IPS DF 6.9 (cell line): ENCODE results near the gene FOXO1.

ENCODE experiments used
- DNase-seq: peaks from one replicate; pipeline ENCODE4 v3.0.0-alpha.2; 2013; ENCODE audit warnings: low read depth, low spot score
- H3K27ac ChIP-seq: one replicate; pipeline ENCODE4 v1.5.1; 2013; ENCODE audit warnings: low read length, control low read depth
- H3K27me3 ChIP-seq: 2 replicates; pipeline ENCODE4 v1.6.1; 2013; ENCODE audit warnings: mild to moderate bottlenecking, low read length; ENCODE audit not compliant: control insufficient read depth, insufficient read depth
- H3K36me3 ChIP-seq: 2 replicates; pipeline ENCODE4 v1.6.1; 2013; ENCODE audit warnings: low read length; ENCODE audit not compliant: control insufficient read depth, insufficient read depth
- H3K4me1 ChIP-seq: 2 replicates; pipeline ENCODE4 v1.6.1; 2013; ENCODE audit warnings: low read length; ENCODE audit not compliant: control insufficient read depth, insufficient read depth
- H3K4me3 ChIP-seq: 2 replicates; pipeline ENCODE4 v1.5.1; 2013; ENCODE audit warnings: mild to moderate bottlenecking, low read length
- H3K9me3 ChIP-seq: 2 replicates; pipeline ENCODE4 v1.6.1; 2013; ENCODE audit warnings: low read length, inconsistent platforms; ENCODE audit not compliant: control insufficient read depth, insufficient read depth
- WGBS: extraction: QIAGEN DNeasy Blood & Tissue Kit; methylation state at CpG from one replicate; pipeline ENCODE4 v1.1.7; 2013; ENCODE audit warnings: mixed read lengths, missing lambda C conversion rate; ENCODE audit not compliant: insufficient read length, insufficient coverage; 5-methylcytosine and 5-hydroxymethylcytosine counted together

FOXO1 gene

GRCh38 chr13:40611004-40611403 lies 55.4 kb downstream of the FOXO1 start:
- Histone ChIP-seq H3K36me3 (no peaks in the 10 kb centered on the region), H3K27ac (no peak overlapping the region)
- no CpG with 5 or more reads among the region's 3 CpGs for WGBS

GRCh38 chr13:40609972-40610726 lies 56.3 kb downstream of the FOXO1 start:
- H3K9me3 ChIP-seq = no peaks in the 10 kb centered on the region
- no peak overlapping the region for H3K4me3 ChIP-seq
- WGBS = no CpG with 5 or more reads among the region's 9 CpGs

More at GRCh38 chr13:40611004-40611403, 55.4 kb downstream of the FOXO1 start:
- H3K27me3 ChIP-seq = no peaks in the 10 kb centered on the region
- no peak overlapping the region for H3K4me3 ChIP-seq
- H3K9me3 ChIP-seq = no peaks in the 10 kb centered on the region
- no peak for DNase-seq
- H3K4me1 ChIP-seq = peaks cover 10% of the 10 kb centered on the region

GRCh38 chr13:40608308-40608707 lies 58.1 kb downstream of the FOXO1 start:
- peaks cover 4% of the 10 kb centered on the region for H3K4me1 ChIP-seq
- H3K36me3 ChIP-seq = no peaks in the 10 kb centered on the region
- H3K9me3 ChIP-seq = no peaks in the 10 kb centered on the region
- no peak for DNase-seq
- H3K4me3 ChIP-seq = no peak overlapping the region
- H3K27ac ChIP-seq = no peak overlapping the region
- H3K27me3 ChIP-seq = no peaks in the 10 kb centered on the region
- WGBS = no CpG with 5 or more reads among the region's 1 CpG

More at GRCh38 chr13:40609972-40610726, 56.3 kb downstream of the FOXO1 start:
- no peak for DNase-seq
- H3K27ac ChIP-seq = no peak overlapping the region
- peaks cover 10% of the 10 kb centered on the region for H3K4me1 ChIP-seq
- H3K36me3 ChIP-seq = no peaks in the 10 kb centered on the region
- H3K27me3 ChIP-seq = no peaks in the 10 kb centered on the region

- H3K4me3 ChIP-seq = no peak overlapping the region
- H3K4me1 ChIP-seq = peaks cover 6% of the 10 kb centered on the region
- no peaks in the 10 kb centered on the region for H3K27me3 ChIP-seq
- no peaks in the 10 kb centered on the region for H3K36me3 ChIP-seq
- no peak overlapping the region for H3K27ac ChIP-seq
- no CpG with 5 or more reads among the region's 5 CpGs for WGBS
- no peaks in the 10 kb centered on the region for H3K9me3 ChIP-seq
- no peak for DNase-seq
Measured at GRCh38 chr13:40605573-40605972, 60.9 kb downstream of the FOXO1 start.

- Histone ChIP-seq H3K27ac (no peak overlapping the region), H3K4me3 (no peak overlapping the region)
Measured at GRCh38 chr13:40604135-40604534, 62.3 kb downstream of the FOXO1 start.

GRCh38 chr13:40600149-40600751 lies 66.2 kb downstream of the FOXO1 start:
- Histone ChIP-seq H3K27ac (no peak overlapping the region), H3K36me3 (no peaks in the 10 kb centered on the region), H3K27me3 (no peaks in the 10 kb centered on the region), H3K4me3 (no peak overlapping the region), H3K9me3 (no peaks in the 10 kb centered on the region), H3K4me1 (peaks cover 7% of the 10 kb centered on the region; the same call in 1 of the 2 replicates)
- no peak for DNase-seq
- no CpG with 5 or more reads among the region's 5 CpGs for WGBS

More at GRCh38 chr13:40604135-40604534, 62.3 kb downstream of the FOXO1 start:
- Histone ChIP-seq H3K27me3 (no peaks in the 10 kb centered on the region), H3K36me3 (no peaks in the 10 kb centered on the region), H3K4me1 (peaks cover 8% of the 10 kb centered on the region), H3K9me3 (no peaks in the 10 kb centered on the region)
- DNase-seq = no peak

GRCh38 chr13:40599747-40600146 lies 66.7 kb downstream of the FOXO1 start:
- Histone ChIP-seq H3K27ac (no peak overlapping the region), H3K4me1 (peaks cover 7% of the 10 kb centered on the region; the same call in 1 of the 2 replicates), H3K36me3 (no peaks in the 10 kb centered on the region), H3K4me3 (no peak overlapping the region), H3K9me3 (no peaks in the 10 kb centered on the region), H3K27me3 (no peaks in the 10 kb centered on the region)
- WGBS = no CpG with 5 or more reads among the region's 2 CpGs
- no peak for DNase-seq

GRCh38 chr13:40599124-40599523 lies 67.3 kb downstream of the FOXO1 start:
- Histone ChIP-seq H3K9me3 (no peaks in the 10 kb centered on the region), H3K4me1 (peaks cover 9% of the 10 kb centered on the region), H3K27me3 (no peaks in the 10 kb centered on the region), H3K27ac (no peak overlapping the region), H3K4me3 (no peak overlapping the region), H3K36me3 (no peaks in the 10 kb centered on the region)
- no peak for DNase-seq
- WGBS = no CpG with 5 or more reads among the region's 5 CpGs

- Histone ChIP-seq H3K36me3 (no peaks in the 10 kb centered on the region), H3K27ac (no peak overlapping the region), H3K9me3 (no peaks in the 10 kb centered on the region), H3K4me3 (no peak overlapping the region), H3K4me1 (peaks cover 9% of the 10 kb centered on the region), H3K27me3 (no peaks in the 10 kb centered on the region)
- no peak for DNase-seq
- no CpG with 5 or more reads among the region's 1 CpG for WGBS
Measured at GRCh38 chr13:40598569-40598968, 67.9 kb downstream of the FOXO1 start.

GRCh38 chr13:40597735-40598365 lies 68.6 kb downstream of the FOXO1 start:
- no CpG with 5 or more reads among the region's 11 CpGs for WGBS
- peaks cover 9% of the 10 kb centered on the region for H3K4me1 ChIP-seq
- no peak overlapping the region for H3K4me3 ChIP-seq

More at GRCh38 chr13:40597735-40598365, 68.6 kb downstream of the FOXO1 start:
- Histone ChIP-seq H3K36me3 (no peaks in the 10 kb centered on the region), H3K9me3 (no peaks in the 10 kb centered on the region), H3K27me3 (no peaks in the 10 kb centered on the region), H3K27ac (no peak overlapping the region)
- no peak for DNase-seq
